PFSK-1 (cell line): Measurements from ENCODE around the gene BPIFA3.

ENCODE experiments used
- FOXP2 ChIP-seq: optimal IDR thresholded peaks from 2 replicates; pipeline ENCODE3; 2011; ENCODE audit warnings: borderline replicate concordance, control low read depth, inconsistent platforms; ENCODE audit not compliant: insufficient read depth; ENCODE audit errors: extremely low read length, extremely low read depth
- POLR2AphosphoS5 ChIP-seq: IDR thresholded peaks from 2 replicates; pipeline ENCODE4 v1.6.1; 2012; ENCODE audit warnings: low read depth, mild to moderate bottlenecking, control low read depth, low read length, moderate library complexity
- SIN3A ChIP-seq: IDR thresholded peaks from 2 replicates; pipeline ENCODE4 v1.6.1; 2012; ENCODE audit warnings: mild to moderate bottlenecking, low read length, moderate library complexity, borderline replicate concordance; ENCODE audit not compliant: insufficient read depth
- TAF1 ChIP-seq: IDR thresholded peaks from 2 replicates; pipeline ENCODE4 v1.6.1; 2012; ENCODE audit warnings: low read length, control low read depth, borderline replicate concordance; ENCODE audit not compliant: insufficient read depth
- TF ChIP-seq, protein P1 (sequence below), 2 experiments: IDR thresholded peaks; 2 replicates each; pipeline versions ENCODE4 v1.6.1 to v1.8.0; 2011 to 2012; ENCODE audit warnings: low read depth in 2 of 2, low read length in 2 of 2, control low read depth in 1 of 2, inconsistent platforms in 1 of 2, mild to moderate bottlenecking in 1 of 2, moderate library complexity in 1 of 2; ENCODE audit not compliant: insufficient read depth in 1 of 2

Gene BPIFA3

DNA sequence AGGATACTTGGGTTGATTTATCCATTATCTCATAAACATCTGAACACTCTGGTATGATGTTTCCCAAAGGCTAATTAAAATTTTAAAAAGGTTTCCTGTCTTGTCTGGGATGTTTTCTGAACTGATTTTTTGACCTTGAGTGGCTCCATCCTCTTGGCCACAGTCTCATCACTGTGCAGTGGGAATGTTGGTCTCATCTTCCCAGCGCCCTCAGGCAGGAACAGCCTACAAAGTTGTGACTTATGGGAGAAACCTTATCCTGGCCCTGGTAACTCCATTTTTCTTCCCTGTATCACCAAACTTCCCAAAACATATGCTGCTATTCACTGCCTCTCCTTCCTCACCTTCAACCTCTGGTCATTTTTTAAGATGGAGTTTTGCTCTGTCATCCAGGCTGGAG lies 6.8 kb upstream of the BPIFA3 start:
- TF ChIP-seq TAF1 (no peak), FOXP2 (no peak), POLR2AphosphoS5 (no peak), SIN3A (no peak)
- TF ChIP-seq, protein P1, sequence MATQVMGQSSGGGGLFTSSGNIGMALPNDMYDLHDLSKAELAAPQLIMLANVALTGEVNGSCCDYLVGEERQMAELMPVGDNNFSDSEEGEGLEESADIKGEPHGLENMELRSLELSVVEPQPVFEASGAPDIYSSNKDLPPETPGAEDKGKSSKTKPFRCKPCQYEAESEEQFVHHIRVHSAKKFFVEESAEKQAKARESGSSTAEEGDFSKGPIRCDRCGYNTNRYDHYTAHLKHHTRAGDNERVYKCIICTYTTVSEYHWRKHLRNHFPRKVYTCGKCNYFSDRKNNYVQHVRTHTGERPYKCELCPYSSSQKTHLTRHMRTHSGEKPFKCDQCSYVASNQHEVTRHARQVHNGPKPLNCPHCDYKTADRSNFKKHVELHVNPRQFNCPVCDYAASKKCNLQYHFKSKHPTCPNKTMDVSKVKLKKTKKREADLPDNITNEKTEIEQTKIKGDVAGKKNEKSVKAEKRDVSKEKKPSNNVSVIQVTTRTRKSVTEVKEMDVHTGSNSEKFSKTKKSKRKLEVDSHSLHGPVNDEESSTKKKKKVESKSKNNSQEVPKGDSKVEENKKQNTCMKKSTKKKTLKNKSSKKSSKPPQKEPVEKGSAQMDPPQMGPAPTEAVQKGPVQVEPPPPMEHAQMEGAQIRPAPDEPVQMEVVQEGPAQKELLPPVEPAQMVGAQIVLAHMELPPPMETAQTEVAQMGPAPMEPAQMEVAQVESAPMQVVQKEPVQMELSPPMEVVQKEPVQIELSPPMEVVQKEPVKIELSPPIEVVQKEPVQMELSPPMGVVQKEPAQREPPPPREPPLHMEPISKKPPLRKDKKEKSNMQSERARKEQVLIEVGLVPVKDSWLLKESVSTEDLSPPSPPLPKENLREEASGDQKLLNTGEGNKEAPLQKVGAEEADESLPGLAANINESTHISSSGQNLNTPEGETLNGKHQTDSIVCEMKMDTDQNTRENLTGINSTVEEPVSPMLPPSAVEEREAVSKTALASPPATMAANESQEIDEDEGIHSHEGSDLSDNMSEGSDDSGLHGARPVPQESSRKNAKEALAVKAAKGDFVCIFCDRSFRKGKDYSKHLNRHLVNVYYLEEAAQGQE (IDR thresholded peaks at IDR 0.05; ENCODE audit: insufficient read depth in 1 of 2, low read depth in 2 of 2, low read length in 2 of 2) = no peak

DNA sequence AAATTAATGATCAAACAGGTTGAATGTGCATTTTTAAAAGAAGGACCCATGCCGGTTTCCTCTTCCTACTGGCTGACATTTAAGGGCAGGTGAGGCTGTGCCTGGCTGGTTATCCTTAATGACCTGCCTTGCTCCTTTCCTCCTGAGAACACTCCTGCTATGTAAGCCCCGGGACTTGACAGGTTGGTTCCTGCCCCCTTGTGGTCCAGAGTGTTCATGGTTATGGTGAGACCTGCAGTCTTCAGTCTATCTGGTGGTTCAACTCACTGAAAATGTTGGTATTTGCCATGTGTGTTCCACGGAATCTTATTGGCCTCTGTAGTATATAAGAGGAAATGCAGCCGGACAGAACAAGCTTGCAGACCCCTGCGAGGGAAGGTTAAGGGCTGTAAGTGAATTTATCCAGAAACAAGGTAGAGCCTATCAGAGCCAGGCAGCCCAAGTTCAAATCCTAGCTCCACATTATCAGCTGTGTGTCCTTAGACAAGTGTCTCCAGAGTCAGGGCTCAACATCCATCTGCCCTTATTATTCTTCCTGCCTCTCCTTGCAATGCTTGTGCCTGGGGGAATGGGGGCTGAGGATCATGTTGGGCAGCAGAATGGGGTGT lies 5.2 kb upstream of the BPIFA3 start:
- TF ChIP-seq, protein P1 (IDR thresholded peaks at IDR 0.05; ENCODE audit: insufficient read depth in 1 of 2, low read depth in 2 of 2, low read length in 2 of 2) = peak; percentile 27 to 69; a peak in 1 of 4 replicates
- no peak for TF ChIP-seq FOXP2

DNA sequence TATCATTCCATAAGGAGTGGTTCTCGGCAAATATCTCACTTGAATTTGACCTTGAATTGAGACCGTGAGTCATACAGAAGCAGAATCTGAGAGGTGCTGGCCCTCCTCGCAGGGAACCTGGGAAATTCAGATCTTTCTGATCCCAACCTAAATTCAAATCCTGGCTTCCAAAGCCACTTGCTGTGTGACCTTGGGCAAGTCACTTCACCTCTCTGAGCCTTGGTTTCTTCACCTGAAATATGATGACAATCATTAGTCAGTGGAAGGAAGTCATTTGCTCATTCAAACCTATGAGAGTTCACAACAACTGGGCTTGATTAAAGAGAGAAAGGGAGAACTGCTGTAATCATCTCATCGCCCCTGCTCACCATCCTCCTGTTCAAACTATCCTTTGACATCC lies 7.2 kb downstream of the BPIFA3 start:
- TF ChIP-seq SIN3A = no peak
- no peak for TF ChIP-seq FOXP2
- no peak for TF ChIP-seq TAF1
- no peak for TF ChIP-seq POLR2AphosphoS5
- TF ChIP-seq, protein P1 (IDR thresholded peaks at IDR 0.05; ENCODE audit: insufficient read depth in 1 of 2, low read depth in 2 of 2, low read length in 2 of 2) = no peak

DNA sequence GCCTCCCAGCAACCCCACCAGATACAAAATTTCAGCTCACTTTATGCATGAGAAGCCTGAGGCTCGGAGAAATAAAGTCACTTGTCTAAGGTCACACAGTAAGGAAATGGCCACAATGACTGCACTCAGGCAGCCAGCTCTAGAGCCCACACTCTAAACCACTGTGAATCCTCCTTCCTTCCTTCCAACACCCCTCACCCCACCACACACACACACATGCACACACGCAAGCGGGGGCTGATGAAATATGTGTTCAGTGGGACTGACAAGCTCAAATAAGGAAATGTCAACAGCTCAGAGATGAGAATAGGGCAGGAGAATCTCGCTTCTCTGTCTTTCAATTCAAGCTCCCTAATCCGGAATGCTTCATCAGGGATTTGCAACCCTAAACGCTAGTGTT lies 12.7 kb downstream of the BPIFA3 start:
- no peak for TF ChIP-seq TAF1

DNA sequence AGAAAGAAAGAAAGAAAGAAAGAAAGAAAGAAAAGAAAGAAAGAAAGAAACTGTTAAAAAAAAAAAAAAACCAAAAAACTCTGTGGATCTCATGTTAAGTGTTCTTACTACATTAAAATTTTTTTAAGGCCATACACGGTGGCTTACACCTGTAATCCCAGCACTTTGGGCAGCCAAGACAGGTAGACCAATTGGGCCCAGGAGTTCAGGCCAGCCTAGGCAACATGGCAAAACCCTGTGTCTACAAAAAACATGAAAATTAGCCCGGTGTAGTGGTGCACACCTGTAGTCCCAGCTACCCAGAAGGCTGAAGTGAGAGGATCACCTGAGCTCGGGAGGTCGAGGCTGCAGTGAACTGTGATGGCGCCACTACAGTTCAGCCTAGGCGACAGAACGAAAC lies 14.1 kb downstream of the BPIFA3 start:
- TF ChIP-seq POLR2AphosphoS5 = no peak
- TF ChIP-seq FOXP2 = no peak
- TF ChIP-seq, protein P1 (IDR thresholded peaks at IDR 0.05; ENCODE audit: insufficient read depth in 1 of 2, low read depth in 2 of 2, low read length in 2 of 2) = no peak
- TF ChIP-seq TAF1 = no peak
- no peak for TF ChIP-seq SIN3A
